ENCODE measurements around the gene TUBB3.

Gene TUBB3

GRCh38 chr16:89921702-89922476, 1.3 kb upstream of the TUBB3 start:
- no peak for TF ChIP-seq POU6F1 (CRISPR knock-in tag; IDR thresholded peaks at IDR 0.05; ENCODE audit: borderline replicate concordance, low read depth)
- no peak for TF ChIP-seq ARNTL (CRISPR knock-in tag; IDR thresholded peaks at IDR 0.05; ENCODE audit: borderline replicate concordance, low read depth)
- TF ChIP-seq TSHZ2 (CRISPR knock-in tag; IDR thresholded peaks at IDR 0.05) = no peak
- TF ChIP-seq ZNF8 (CRISPR knock-in tag; IDR thresholded peaks at IDR 0.05) = no peak
- TF ChIP-seq TOX (CRISPR knock-in tag; IDR thresholded peaks at IDR 0.05; ENCODE audit: borderline replicate concordance) = no peak
- TF ChIP-seq TCF4 (CRISPR knock-in tag; IDR thresholded peaks at IDR 0.05; ENCODE audit: borderline replicate concordance) = no peak
- no peak for TF ChIP-seq CSRNP3 (CRISPR knock-in tag; IDR thresholded peaks at IDR 0.05)
- no peak for TF ChIP-seq ZFP30 (CRISPR knock-in tag; IDR thresholded peaks at IDR 0.05)
- TF ChIP-seq ZFP3 (CRISPR knock-in tag; IDR thresholded peaks at IDR 0.05) = peak; percentile 93
- no peak for TF ChIP-seq ZC3H10 (CRISPR knock-in tag; IDR thresholded peaks at IDR 0.05)
- no peak for TF ChIP-seq BACH2 (CRISPR knock-in tag; IDR thresholded peaks at IDR 0.05; ENCODE audit: borderline replicate concordance)
- peak; percentile 39; the same call in 1 of the 2 replicates for TF ChIP-seq PATZ1 (CRISPR knock-in tag; IDR thresholded peaks at IDR 0.05; ENCODE audit: borderline replicate concordance)
- no peak for TF ChIP-seq ISL1 (CRISPR knock-in tag; IDR thresholded peaks at IDR 0.05)
- no peak for TF ChIP-seq CSDC2 (CRISPR knock-in tag; IDR thresholded peaks at IDR 0.05)
- ATAC-seq = peak; percentile 77

GRCh38 chr16:89922477-89922883, 662 bp upstream of the TUBB3 start:
- ATAC-seq = peak; percentile 58
- TF ChIP-seq PATZ1 (CRISPR knock-in tag; IDR thresholded peaks at IDR 0.05; ENCODE audit: borderline replicate concordance) (peak; percentile 35; the same call in 1 of the 2 replicates), TOX (CRISPR knock-in tag; IDR thresholded peaks at IDR 0.05; ENCODE audit: borderline replicate concordance) (no peak)

GRCh38 chr16:89923640-89924296, 626 bp downstream of the TUBB3 start:
- no peak for ATAC-seq
- no peak for TF ChIP-seq CREB5 (CRISPR knock-in tag; IDR thresholded peaks at IDR 0.05; ENCODE audit: low read depth)
- TF ChIP-seq ZFP30 (CRISPR knock-in tag; IDR thresholded peaks at IDR 0.05) = no peak
- no peak for TF ChIP-seq BACH2 (CRISPR knock-in tag; IDR thresholded peaks at IDR 0.05; ENCODE audit: borderline replicate concordance)
- no peak for TF ChIP-seq ESRRG (CRISPR knock-in tag; IDR thresholded peaks at IDR 0.05)
- no peak for TF ChIP-seq GLIS3 (CRISPR knock-in tag; IDR thresholded peaks at IDR 0.05)
- no peak for TF ChIP-seq PATZ1 (CRISPR knock-in tag; IDR thresholded peaks at IDR 0.05; ENCODE audit: borderline replicate concordance)
- no peak for TF ChIP-seq TSHZ2 (CRISPR knock-in tag; IDR thresholded peaks at IDR 0.05)
